Stimulated activated CD8-positive, alpha-beta memory T cell treated with anti-CD3 and anti-CD28 coated beads, Interleukin-2, amount 100 ng/mL, for 1 hour (primary cell): Measurements from ENCODE around the gene PHLDB2.

Source experiments
- DNase-seq, 2 donors: peaks; one replicate each; pipeline ENCODE4 v3.0.0-alpha.2; 2020; ENCODE audit warnings: low read depth in 2 of 2

PHLDB2 gene

DNA sequence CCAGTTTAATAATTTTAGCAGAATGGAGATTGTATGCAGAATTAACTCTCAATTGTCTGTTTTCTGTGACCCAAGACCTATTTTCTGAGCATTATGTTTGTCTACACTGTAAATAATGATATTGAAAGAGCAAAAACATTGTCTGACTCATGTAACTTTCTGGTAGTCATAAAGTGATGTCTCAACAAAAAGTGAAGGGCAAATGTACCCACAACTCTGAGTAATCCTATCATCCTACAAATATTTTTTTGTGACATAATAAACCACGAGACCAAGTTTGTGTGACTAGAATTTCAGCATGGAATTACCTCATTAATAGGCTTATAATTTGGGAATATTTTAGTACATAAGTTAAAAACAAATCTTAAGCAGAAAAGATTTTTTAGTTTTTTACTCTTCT lies 104.4 kb downstream of the PHLDB2 start:
- DNase-seq, result no peak

DNA sequence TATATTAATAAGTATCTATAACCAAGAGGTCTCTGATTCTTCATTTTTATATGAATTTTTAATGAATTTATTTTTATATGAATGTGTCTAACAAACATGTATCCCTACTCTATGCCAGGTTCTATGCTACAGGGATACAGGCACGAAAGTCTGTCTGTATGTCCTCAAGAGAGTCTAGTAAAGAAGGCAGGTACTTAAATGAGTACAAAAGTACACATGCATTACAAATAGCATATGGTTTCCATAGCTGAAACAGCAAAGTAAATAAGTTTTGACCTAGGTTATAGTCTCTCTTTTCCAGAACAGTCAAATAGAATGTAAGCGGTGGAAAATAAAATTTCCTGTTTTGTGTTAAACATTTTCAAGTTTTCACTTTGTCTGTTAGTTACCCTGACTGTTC lies 106.4 kb downstream of the PHLDB2 start:
- no peak for DNase-seq

DNA sequence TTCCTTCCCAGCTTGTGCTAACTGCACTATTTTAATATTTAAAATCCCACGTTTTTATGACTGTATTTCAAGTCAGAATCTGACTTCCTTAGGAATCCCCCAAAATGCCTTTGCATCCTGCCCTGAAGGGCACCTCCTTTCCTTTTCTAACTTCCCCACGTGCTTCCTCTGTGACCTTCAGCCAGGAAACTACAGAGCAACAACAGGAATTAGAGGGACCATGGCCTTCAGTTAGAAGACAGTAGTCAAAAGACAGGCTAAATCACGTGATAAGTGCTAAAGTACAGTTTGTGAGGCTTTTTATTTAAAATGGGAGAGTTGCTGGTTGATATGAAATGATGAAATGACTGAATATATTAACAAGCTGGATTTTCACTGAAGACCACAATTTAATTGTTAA lies 108.0 kb downstream of the PHLDB2 start:
- no peak for DNase-seq

DNA sequence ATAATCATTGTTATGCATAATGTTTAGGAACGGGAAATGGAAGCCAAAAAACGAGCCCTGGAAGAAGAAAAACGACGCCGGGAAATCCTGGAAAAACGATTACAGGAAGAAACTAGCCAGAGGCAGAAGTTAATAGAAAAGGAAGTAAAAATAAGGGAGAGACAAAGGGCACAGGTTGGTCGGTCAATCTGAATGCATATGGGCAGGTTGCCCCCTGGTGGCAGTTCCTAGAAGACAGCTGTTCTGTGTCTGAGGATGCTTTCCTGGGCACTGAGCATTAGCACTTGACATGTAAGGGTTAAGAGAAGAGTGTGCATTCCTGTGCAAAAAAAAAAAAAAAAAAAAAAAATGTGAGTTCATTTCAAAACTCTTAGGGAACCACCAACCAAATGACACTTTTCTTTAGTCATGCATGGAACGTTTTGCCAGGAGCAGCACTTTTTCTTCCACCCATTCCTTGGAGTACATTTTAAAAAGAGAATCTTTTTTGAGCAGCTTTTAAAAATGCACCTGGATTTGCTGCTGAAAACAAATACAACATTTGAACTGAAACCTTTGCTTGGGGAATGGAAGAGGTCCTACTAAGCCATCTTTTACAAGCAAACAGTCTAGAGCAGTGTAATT lies 108.7 kb downstream of the PHLDB2 start:
- peak; percentile 59 to 60 for DNase-seq

DNA sequence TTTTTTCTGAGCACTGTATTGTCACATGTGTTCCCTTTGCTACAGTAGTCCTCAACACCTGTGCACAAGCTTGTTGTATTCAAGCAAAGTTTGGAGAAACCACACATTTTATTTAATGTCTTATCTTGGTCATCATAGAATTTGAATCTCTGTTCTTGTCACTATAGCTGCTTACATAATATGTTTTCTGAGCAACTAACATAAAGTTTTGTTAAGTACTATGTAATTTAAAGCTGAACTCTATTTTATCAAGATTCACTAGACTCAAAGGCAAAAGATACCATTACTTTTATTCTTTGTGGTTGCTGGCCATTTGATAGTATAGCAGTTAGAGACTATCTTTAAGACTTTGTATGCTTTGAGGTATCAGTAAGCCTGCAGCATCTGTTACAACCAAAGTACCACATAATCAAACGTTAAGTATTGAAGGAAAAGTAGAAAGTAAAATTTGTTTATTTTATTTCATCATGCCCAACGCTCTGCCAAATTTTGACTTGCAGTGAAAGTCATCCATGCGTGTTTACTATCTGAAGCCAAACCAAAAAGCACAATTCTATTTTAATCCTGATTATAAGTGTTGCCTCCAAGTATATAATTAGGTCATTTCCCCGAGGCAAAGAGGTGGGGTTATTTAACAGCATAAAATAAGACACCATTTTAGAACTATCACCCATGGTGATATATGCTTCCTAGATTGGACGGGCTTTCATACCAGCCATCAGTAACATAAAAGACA lies 109.4 kb downstream of the PHLDB2 start:
- DNase-seq, result no peak

DNA sequence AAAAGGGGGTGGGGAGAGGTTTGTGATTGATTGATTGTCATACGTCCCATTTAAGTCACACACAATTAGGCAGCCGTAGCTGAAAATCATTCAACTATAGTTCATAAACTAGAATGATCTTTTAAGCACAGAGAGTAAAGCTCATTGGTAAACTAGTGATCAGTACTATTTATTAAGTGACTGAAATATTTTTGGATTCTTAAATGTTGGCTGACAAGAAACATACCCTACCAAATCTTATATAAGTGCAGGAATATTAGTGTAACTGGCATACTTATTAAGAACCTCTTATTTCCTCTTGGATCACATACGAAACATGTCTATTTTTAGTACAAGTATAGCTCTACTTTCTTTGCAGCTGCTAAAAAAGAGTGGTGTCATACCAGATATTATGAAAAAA lies 111.3 kb downstream of the PHLDB2 start:
- DNase-seq, result no peak

DNA sequence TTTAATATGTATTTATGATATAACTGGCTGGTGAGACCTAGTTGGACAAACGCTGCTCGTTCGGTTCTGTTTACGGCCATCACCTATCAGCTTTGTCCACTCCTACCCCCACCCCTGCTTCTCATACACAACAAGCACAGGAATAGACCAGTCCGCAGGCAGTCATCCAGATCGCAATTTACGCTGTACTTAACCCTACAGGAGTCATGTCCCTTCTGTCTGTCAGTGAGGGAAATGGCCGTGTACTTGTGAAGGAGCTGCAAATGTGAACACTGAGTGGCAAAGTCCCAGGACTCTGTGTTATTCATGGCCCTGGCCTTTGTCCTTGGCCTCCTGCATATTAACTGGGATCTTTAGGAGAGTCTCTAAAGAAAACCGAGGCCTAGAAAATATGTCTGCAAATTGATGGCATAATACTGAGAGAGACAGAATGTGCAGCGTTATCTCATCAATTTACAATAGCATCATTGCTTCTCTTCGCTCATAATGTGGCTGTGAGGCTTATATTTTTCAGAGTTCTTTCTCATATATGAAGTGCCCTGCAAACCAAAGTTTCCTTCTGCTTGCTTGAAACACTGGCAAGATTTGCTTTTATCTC lies 112.6 kb downstream of the PHLDB2 start:
- DNase-seq, result no peak

DNA sequence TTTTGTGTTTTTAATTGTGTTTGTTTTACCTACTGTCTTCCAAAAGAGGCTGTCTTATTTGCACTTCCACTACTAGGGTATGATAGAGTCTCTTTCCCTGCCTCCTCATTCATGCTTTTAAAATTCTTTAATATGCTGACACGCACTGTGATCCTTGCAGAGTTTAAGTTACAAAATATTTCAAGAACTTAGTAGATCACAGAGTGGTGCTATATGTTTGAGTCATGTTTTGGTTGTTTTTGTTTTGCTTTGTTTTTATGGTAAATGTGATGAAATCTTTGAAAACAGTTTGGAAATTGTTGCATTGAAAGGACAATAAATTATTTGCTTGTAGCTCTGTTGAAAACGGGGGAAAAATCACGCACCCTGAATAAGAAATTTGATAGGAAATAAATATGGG lies 113.8 kb downstream of the PHLDB2 start:
- no peak for DNase-seq

DNA sequence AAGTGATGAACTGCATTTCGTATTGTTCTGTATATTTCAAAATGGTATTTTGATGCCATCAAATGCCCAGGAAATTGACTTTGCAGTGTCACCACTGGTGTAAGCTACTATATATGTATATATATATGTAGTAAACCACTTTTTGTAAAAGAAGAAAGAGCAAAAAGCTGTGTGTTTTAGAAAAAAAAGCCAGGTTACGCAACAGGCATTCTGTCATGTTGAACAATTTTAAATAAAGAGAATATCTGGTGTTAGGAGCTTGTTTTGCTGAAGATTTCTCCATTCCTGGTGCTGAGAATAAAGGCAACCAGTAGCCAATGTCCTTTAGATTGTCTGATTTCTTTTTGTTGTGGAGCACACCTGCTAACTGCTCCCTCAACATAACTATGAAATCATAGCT lies 116.1 kb downstream of the PHLDB2 start:
- no peak for DNase-seq

DNA sequence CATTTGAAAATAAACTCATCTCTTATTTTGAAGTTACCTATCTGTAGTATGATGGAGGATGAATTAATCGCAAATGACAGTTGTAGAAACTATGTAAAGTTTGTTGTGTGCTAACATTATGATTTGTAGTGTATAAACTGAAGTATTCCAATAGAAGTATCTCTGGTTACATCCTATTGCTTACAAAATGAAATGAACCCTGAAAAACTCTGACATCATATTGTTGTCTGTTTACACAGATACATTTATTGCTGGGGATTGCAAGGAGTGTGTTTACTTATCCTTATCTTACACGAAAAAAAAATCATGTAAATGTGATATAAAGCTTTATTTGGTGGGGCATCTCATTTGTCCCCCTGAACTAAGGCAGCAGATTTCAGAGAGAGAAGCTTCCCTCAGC lies 117.2 kb downstream of the PHLDB2 start:
- DNase-seq, result no peak

DNA sequence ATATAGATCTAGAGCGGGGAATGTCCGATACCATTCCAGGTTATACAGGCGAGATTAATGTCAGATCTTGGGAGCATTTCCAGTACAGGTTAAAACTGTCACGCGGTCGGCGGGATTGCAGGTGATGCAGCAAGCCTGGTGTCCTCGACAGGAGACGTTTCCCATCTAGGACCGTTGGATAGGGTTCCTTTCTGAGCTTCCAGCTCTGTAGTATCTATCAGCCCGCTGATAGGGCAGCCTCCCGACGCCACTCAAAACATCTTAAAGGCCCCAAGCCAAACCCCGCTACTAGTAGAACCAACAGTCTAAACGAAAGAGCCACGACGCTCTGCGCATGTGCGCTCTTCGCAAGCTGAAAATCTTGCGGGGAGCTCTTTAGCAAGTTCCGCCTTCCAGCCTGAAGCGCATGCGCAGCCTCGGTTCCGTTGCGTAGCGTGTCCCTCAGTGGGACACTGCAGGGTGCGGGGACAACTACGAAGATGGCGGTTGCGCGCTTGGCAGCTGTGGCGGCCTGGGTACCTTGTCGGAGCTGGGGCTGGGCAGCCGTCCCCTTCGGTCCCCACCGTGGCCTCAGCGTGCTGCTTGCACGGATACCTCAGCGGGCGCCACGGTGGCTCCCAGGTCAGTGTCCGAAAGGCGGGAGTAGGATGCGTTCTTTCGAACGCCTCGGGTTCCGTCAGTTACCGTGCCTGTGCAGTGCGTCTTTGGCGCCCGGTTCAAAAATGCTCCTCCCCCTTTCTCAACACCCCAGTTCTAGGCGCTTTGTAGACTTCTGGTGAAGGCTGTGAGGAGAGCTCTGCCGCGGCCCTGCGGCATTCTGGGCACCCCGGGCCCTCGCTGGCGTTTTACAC lies 119.7 kb downstream of the PHLDB2 start, which contains the start of gene ABHD10:
Gene ABHD10, plus strand, starts transcription at position 444 of the 851 bp plus-strand sequence. Its CDS starts 36 bp downstream, at position 480.
- DNase-seq, result peak; percentile 91 to 95

DNA sequence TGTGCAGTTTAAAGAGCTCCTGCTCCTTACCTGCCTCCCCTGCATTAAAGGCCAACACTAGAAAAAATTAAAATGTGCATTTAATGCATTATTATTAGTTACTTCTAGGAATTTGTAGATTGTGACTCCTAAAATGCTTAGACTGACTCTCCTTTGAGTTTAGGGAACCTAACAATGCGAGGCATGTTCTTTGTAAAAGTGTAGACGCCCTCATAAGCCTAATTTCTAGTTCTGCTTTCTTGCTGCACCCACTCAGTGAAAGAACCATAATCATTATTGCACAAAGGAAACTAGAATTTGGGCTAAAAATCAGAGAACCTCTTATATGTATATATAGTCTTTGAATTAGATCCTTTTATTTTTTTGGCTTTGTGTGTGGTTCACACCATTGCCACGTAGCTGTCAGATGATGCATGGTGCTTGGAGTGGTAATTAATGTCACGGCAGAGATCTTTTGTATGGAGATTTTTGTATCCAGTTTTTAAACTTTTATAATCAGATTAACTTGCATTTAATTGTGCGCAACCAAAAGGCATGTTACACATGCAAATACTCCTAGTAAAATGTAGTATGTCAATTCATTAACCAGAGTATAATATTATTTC lies 120.5 kb downstream of the PHLDB2 start:
- no peak for DNase-seq

DNA sequence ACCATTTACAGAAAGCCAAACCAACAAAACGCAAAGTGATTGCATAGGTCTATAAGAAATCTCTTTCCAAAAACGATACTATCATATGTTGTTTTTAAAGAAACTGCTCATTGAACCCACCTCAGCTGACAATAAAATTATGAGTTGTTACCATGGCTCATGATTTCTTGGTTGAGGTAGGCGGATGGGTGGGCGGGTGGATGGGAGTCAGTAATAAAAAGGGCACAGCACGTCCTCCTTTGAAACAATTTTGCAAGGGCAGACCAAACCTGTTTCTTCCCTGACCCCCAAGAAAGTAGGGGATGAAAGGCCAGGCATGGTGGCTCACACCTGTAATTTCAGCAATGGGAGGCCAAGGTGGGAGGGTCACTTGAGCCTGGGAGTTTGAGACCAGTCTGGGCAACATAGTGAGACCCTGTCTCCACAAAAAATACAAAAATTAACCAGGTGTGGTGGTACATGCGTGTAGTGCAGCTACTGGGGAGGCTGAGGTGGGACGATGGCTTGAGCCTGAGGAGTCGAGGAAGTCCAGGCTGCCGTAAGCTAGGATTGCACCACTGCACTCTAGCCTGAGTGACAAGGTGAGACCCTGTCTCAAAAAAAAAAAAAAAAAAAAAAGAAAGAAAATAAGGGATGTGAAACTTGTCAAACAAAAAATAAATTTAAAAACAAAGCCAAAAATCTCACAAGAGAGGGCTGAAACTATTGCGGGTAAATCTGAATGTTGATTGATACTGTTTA lies 121.8 kb downstream of the PHLDB2 start:
- no peak for DNase-seq

DNA sequence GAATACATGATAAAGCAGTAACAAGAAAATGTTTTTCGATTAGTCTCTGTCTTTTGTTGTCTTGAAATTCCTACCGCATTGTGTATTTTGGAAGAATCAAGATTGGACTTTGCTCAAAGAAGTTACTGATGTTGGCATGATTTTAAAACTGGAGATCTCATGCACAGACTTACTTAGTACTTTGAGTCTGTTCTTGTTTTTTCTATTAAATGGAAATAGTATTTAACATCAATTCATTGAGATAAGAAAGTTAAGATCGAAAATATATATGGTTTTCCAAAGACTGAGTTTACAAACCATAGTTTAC lies 122.3 kb downstream of the PHLDB2 start:
- DNase-seq, result no peak

DNA sequence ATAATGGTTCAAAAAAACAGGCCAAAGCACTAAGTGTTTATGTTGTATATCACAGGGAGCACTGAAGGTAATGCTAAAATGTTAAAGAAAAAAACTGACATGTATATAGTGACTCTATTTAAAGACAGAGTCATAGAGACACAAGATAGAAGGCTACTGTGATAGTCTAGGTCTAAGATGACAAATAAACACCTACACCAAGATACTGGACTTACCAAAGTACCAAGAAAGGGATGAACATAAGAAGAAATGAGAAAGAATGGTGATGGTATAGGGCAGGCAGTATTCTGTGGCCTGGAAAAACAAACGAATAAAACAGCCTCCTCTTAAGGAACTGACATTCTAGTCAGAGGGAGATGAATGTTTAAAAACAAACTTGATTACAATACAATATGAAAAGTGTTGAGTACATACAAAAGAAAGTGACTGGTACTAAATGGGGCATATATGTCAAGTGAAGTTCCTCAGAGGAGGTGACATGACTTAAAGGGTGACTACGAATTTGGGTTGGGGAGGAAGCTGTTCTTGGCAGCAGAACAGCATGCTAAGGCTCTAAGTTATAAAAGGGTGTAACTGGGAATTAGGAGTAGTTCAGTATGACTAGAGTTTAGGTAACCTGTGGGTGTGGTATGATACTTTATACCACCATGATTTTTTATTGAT lies 125.7 kb downstream of the PHLDB2 start:
- no peak for DNase-seq

DNA sequence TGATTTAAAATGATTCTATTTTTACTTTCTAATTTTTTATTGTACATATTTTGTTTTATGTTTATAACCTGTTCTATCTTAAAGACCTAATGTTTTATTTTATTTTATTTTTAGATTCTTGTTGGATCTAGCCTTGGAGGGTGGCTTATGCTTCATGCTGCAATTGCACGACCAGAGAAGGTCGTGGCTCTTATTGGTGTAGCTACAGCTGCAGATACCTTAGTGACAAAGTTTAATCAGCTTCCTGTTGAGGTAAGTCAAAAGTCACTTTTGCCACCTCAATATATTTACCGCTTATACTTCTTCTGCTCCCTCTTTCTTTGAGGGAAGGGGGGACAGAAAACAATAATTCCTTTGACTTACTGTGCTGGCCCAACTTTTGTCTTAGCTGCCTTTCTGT lies 127.7 kb downstream of the PHLDB2 start:
- no peak for DNase-seq

DNA sequence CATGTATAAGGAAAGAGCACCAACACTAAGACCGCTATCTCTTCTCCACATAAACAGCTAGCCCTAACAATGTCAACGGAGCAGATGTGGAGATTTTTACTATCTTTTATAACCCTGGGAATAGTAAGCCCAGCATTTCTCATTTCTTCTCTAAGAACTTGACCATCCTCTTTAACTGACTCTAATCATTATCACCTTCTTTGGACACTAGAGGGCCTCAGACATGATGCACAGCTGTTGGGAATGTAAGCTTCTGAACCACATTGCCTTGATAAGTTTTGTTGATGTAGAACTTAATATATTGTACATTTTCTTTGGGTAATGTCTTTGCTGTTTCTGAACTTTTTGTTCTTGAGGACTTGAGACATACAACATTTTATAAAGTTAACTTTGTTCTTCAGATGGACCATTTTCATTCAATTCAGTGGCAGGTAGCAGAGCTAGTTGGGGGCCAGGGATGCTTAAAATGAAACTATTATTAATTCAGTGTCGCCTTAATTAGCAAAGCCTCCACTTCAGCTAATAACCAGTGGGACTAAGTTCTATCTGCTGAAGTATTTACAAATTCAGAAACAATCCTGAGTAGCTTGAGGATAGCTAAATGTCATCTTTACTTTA lies 130.1 kb downstream of the PHLDB2 start:
- no peak for DNase-seq

DNA sequence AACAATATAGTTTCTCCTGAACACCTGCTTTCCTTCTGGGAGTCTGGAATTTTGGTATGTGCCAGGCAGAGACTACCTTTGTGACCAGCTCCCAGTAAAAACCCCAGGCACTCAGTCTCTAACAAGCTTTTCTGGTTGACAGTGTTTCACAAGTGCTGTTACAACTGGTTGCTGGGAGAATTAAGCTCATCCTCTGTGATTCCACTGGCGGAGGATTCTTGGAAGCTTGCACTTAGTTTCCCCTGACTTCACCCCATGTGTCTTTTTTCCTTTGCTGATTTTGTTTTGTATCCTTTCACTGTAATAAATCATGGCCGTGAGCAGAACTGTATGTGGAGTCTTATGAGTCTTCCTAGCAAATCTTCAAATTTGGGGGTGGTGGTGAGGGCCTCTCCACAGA lies 134.0 kb downstream of the PHLDB2 start:
- DNase-seq, result no peak

DNA sequence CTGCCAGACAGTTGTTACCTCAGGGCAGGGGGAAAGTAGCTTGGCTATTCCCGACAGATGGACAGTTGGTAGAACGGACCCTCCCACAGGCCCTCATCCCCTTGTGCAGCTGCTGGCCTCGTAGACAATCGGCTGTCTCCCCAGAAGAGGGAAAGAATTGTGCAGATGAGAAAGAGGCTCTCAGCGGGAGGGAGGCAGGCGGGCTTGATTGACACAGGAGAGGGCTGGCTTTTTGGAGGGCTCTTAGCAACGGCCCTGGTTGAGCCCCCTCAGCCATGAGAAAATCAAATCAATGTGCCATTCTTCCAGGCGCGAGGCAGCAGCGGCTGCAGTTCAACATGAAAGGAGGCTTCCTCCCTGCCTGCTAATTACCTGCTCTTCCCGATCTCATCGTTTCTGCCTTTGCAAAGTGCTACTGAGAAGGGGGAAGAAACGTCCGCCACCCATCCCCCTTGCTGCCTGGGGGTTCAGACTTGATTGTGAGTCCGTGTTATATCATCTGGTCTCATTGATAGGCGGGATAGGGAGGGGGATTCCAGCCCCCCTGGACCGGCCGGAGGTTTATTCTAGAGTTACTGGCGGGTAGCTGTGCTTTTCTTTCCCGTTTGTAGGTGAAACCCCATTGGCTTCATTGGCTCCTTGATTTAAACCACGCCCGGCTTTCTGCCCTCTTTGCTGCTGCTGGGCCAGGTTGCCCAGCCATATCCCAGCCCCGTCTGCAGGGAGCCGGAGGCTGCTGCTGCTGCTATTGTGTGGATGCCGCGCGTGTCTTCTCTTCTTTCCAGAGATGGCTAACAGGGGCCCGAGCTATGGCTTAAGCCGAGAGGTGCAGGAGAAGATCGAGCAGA lies 139.8 kb downstream of the PHLDB2 start, which contains the start of gene TAGLN3:
Gene TAGLN3, plus strand, starts transcription at position 287 of the 848 bp plus-strand sequence. Its CDS starts 501 bp downstream, at position 788.
- no peak for DNase-seq
